K562 (cell line): ENCODE results near the gene SF3B4. TPM values are rescaled to one million over a fixed set of nuclear protein-coding genes. Genes with fewer than 3 reads are reported as not detected.

Experiments used
- BDP1 ChIP-seq: IDR thresholded peaks from 3 replicates; pipeline ENCODE4 v1.6.1; 2011; ENCODE audit not compliant: insufficient read length, insufficient read depth
- CREM ChIP-seq: IDR thresholded peaks from 2 replicates; pipeline ENCODE4 v1.6.1; 2014; ENCODE audit warnings: antibody characterized with exemption, low read depth
- DNMT1 ChIP-seq: fragments of 450-650 bp; IDR thresholded peaks from 2 replicates; pipeline ENCODE4 v1.6.1; 2016; ENCODE audit warnings: antibody characterized with exemption, mild to moderate bottlenecking
- GATA2 ChIP-seq: sonication (generic); formaldehyde crosslinking; IDR thresholded peaks from 2 replicates; pipeline ENCODE4 v1.4.0; 2020; ENCODE audit warnings: mild to moderate bottlenecking, missing genetic modification reagents
- JUNB ChIP-seq: fragments of 450-650 bp; formaldehyde crosslinking; conservative IDR thresholded peaks from 2 replicates; pipeline ENCODE4 v1.4.0; 2020; ENCODE audit warnings: mild to moderate bottlenecking
- KLF1 ChIP-seq: fragments of 450-650 bp; IDR thresholded peaks from 2 replicates; pipeline ENCODE4 v1.6.1; 2016; ENCODE audit warnings: missing genetic modification characterization, missing compliant biosample characterization
- NCOA2 ChIP-seq, 2 experiments: fragments of 450-650 bp; IDR thresholded peaks; 2 replicates each; pipeline ENCODE4 v1.6.1; 2018; ENCODE audit warnings: mild to moderate bottlenecking in 2 of 2, moderate library complexity in 1 of 2; ENCODE audit not compliant: partially characterized antibody in 2 of 2
- NCOR1 ChIP-seq: fragments of 450-650 bp; IDR thresholded peaks from 2 replicates; pipeline ENCODE4 v1.6.1; 2016; ENCODE audit warnings: mild to moderate bottlenecking, moderate library complexity
- PCBP1 ChIP-seq: fragments of 200-400 bp; formaldehyde crosslinking; IDR thresholded peaks from 2 replicates; pipeline ENCODE4 v1.6.1; 2018; ENCODE audit warnings: mild to moderate bottlenecking, low read depth, low read length; ENCODE audit not compliant: poor library complexity, severe bottlenecking
- RAD51 ChIP-seq: fragments of 450-650 bp; IDR thresholded peaks from 2 replicates; pipeline ENCODE4 v1.7.1; 2016; ENCODE audit warnings: low read depth, mild to moderate bottlenecking, borderline replicate concordance
- RBFOX2 ChIP-seq: fragments of 200-400 bp; formaldehyde crosslinking; IDR thresholded peaks from 2 replicates; pipeline ENCODE4 v1.6.1; 2017; ENCODE audit warnings: low read depth, mild to moderate bottlenecking, low read length, moderate library complexity
- STAT5A ChIP-seq: IDR thresholded peaks from 2 replicates; pipeline ENCODE4 v1.6.1; 2012; ENCODE audit warnings: low read length, inconsistent platforms, borderline replicate concordance
- ZNF347 ChIP-seq: fragments of 450-650 bp; formaldehyde crosslinking; IDR thresholded peaks from 2 replicates; pipeline ENCODE4 v1.4.0; 2020; ENCODE audit warnings: low read depth, mild to moderate bottlenecking, moderate library complexity
- ZNF76 ChIP-seq: fragments of 250-450 bp; sonication (Bioruptor Pico); IDR thresholded peaks from 2 replicates; pipeline ENCODE4 v1.4.0; 2020; ENCODE audit warnings: mild to moderate bottlenecking, moderate library complexity, borderline replicate concordance
- polyA plus RNA-seq, 8 experiments: library from polyadenylated mRNA; depleted of rRNA in 4 of 8; stranded (reverse) in 5 of 8; unstranded in 3 of 8; fragments of >200 nt; fragmentation: Nextera tagmentation in 2 of 8; fragmentation: Illumina TruSeq in 1 of 8; extraction: Ambion mirVana in 2 of 8; extraction: Trizol in 1 of 8; gene quantifications; 2 replicates each; pipeline versions ENCODE4 v1.2.1 to v1.2.3, GENCODE V29; 2011 to 2014; ENCODE audit warnings: inconsistent platforms in 1 of 8, missing spikeins in 1 of 8
- total RNA-seq, 7 experiments: library from RNA; depleted of rRNA in 6 of 7; stranded (reverse); fragments of >200 nt in 6 of 7; fragmentation: Illumina TruSeq in 2 of 7; extraction: Trizol in 2 of 7; gene quantifications; 2 replicates each; pipeline versions ENCODE4 v1.2.1 to v1.2.3, GENCODE V29; 2011 to 2021; ENCODE audit warnings: low replicate concordance in 1 of 7
- TF ChIP-seq, protein P1 (sequence below), 2 experiments: IDR thresholded peaks; 2 replicates each; pipeline ENCODE4 v1.6.1; 2011; ENCODE audit warnings: borderline replicate concordance in 1 of 2, control low read depth in 1 of 2, low read depth in 1 of 2, low read length in 1 of 2, mild to moderate bottlenecking in 1 of 2, mixed read lengths in 1 of 2, moderate library complexity in 1 of 2; ENCODE audit not compliant: insufficient read depth in 1 of 2, insufficient read length in 1 of 2, poor library complexity in 1 of 2, severe bottlenecking in 1 of 2; ENCODE audit errors: extremely low read depth in 1 of 2
- TF ChIP-seq, protein P2 (sequence below): fragments of 450-650 bp; IDR thresholded peaks from 2 replicates; pipeline ENCODE4 v1.6.1; 2018; ENCODE audit not compliant: partially characterized antibody
- TF ChIP-seq, protein P3 (sequence below): IDR thresholded peaks from 3 replicates; pipeline ENCODE4 v1.6.1; 2011; ENCODE audit warnings: borderline replicate concordance, mild to moderate bottlenecking, moderate library complexity; ENCODE audit not compliant: insufficient read length; ENCODE audit errors: extremely low read depth
- TF ChIP-seq, protein P4 (sequence below): IDR thresholded peaks from 2 replicates; pipeline ENCODE4 v1.6.1; 2014; ENCODE audit warnings: antibody characterized with exemption

SF3B4 gene
- total and polyA plus RNA-seq, 9 of the 15 experiments (the other 6 are each of a cell fraction or from before 2014, with no cell fraction given): 3.0 to 88.0 (median 26.1) TPM

DNA sequence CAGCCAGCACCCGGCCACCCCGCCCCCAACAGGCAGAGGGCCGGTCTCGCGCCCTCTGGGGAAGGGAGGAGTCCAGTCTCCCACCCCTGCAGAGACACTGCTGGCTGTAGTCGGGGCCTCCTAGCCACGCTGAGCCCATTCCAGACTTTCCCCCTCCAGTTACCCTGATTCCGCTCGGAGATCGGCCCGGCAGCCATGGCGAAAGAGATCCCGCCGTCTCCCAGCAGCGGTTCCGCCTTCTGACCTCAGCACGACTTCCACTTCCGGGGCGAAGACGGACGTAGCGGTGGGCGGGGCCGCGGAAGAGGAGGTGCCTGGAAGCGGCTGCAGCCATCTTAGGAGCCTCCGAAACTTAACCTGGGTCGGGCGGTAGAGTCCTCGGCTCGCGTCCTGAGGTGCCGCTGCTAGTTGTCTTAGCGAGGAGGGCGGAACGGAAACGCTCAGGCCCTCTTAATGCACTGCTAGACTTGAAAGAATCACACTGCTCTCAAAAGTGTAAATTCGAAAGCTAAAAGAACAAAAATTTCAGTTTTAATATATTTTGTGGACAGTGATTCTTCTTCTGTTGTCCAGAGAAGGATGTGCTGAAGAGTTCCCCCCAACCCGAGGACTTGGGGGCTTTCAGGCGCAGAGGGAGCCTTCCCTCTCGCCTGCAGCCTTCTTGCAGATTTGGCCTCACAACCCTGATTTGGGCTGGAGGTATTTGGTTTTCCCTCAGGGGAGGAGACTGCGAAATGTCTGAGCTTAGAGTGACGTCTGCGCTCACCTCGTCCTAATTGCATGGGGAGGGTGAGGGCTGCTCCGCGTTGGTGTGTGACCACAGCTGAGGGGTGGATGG is at the start of gene SF3B4 (continued):
- TF ChIP-seq DNMT1: no peak
- TF ChIP-seq NCOR1: no peak
- TF ChIP-seq, protein P1, sequence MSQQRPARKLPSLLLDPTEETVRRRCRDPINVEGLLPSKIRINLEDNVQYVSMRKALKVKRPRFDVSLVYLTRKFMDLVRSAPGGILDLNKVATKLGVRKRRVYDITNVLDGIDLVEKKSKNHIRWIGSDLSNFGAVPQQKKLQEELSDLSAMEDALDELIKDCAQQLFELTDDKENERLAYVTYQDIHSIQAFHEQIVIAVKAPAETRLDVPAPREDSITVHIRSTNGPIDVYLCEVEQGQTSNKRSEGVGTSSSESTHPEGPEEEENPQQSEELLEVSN (IDR thresholded peaks at IDR 0.05; ENCODE audit: borderline replicate concordance in 1 of 2, extremely low read depth in 1 of 2, insufficient read depth in 1 of 2, insufficient read length in 1 of 2, low read depth in 1 of 2, low read length in 1 of 2, poor library complexity in 1 of 2, severe bottlenecking in 1 of 2): peak in 1 of 2 experiments; percentile 19
- TF ChIP-seq CREM: peak; percentile 94
- TF ChIP-seq ZNF76 (CRISPR knock-in tag): no peak
- no peak for TF ChIP-seq BDP1
- no peak for TF ChIP-seq PCBP1
- TF ChIP-seq, protein P2, sequence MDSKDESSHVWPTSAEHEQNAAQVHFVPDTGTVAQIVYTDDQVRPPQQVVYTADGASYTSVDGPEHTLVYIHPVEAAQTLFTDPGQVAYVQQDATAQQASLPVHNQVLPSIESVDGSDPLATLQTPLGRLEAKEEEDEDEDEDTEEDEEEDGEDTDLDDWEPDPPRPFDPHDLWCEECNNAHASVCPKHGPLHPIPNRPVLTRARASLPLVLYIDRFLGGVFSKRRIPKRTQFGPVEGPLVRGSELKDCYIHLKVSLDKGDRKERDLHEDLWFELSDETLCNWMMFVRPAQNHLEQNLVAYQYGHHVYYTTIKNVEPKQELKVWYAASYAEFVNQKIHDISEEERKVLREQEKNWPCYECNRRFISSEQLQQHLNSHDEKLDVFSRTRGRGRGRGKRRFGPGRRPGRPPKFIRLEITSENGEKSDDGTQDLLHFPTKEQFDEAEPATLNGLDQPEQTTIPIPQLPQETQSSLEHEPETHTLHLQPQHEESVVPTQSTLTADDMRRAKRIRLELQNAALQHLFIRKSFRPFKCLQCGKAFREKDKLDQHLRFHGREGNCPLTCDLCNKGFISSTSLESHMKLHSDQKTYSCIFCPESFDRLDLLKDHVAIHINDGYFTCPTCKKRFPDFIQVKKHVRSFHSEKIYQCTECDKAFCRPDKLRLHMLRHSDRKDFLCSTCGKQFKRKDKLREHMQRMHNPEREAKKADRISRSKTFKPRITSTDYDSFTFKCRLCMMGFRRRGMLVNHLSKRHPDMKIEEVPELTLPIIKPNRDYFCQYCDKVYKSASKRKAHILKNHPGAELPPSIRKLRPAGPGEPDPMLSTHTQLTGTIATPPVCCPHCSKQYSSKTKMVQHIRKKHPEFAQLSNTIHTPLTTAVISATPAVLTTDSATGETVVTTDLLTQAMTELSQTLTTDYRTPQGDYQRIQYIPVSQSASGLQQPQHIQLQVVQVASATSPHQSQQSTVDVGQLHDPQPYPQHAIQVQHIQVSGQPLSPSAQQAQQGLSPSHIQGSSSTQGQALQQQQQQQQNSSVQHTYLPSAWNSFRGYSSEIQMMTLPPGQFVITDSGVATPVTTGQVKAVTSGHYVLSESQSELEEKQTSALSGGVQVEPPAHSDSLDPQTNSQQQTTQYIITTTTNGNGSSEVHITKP: no peak
- TF ChIP-seq, protein P3, sequence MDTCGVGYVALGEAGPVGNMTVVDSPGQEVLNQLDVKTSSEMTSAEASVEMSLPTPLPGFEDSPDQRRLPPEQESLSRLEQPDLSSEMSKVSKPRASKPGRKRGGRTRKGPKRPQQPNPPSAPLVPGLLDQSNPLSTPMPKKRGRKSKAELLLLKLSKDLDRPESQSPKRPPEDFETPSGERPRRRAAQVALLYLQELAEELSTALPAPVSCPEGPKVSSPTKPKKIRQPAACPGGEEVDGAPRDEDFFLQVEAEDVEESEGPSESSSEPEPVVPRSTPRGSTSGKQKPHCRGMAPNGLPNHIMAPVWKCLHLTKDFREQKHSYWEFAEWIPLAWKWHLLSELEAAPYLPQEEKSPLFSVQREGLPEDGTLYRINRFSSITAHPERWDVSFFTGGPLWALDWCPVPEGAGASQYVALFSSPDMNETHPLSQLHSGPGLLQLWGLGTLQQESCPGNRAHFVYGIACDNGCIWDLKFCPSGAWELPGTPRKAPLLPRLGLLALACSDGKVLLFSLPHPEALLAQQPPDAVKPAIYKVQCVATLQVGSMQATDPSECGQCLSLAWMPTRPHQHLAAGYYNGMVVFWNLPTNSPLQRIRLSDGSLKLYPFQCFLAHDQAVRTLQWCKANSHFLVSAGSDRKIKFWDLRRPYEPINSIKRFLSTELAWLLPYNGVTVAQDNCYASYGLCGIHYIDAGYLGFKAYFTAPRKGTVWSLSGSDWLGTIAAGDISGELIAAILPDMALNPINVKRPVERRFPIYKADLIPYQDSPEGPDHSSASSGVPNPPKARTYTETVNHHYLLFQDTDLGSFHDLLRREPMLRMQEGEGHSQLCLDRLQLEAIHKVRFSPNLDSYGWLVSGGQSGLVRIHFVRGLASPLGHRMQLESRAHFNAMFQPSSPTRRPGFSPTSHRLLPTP: no peak
- no peak for TF ChIP-seq STAT5A
- TF ChIP-seq RBFOX2: peak; percentile 95
- no peak for TF ChIP-seq KLF1 (tag)
- TF ChIP-seq, protein P4, sequence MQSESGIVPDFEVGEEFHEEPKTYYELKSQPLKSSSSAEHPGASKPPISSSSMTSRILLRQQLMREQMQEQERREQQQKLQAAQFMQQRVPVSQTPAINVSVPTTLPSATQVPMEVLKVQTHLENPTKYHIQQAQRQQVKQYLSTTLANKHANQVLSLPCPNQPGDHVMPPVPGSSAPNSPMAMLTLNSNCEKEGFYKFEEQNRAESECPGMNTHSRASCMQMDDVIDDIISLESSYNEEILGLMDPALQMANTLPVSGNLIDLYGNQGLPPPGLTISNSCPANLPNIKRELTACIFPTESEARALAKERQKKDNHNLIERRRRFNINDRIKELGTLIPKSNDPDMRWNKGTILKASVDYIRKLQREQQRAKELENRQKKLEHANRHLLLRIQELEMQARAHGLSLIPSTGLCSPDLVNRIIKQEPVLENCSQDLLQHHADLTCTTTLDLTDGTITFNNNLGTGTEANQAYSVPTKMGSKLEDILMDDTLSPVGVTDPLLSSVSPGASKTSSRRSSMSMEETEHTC: no peak
- no peak for TF ChIP-seq JUNB (CRISPR knock-in tag)
- no peak for TF ChIP-seq GATA2 (CRISPR knock-in tag)
- no peak for TF ChIP-seq NCOA2 (IDR thresholded peaks at IDR 0.05; ENCODE audit: partially characterized antibody in 2 of 2)
- TF ChIP-seq RAD51: no peak
- no peak for TF ChIP-seq ZNF347 (CRISPR knock-in tag)
